Activated CD8-positive, alpha-beta memory T cell treated with anti-CD3 and anti-CD28 coated beads for 48 hours (primary cell): ENCODE data around the gene CD58.

Experiments
- DNase-seq, 3 experiments: peaks; one replicate each; pipeline ENCODE4 v3.0.0-alpha.2; 2020; ENCODE audit warnings: low read depth in 2 of 3, low spot score in 2 of 3

Gene CD58

GRCh38 chr1:116474921-116475849, 95.6 kb downstream of the CD58 start:
- no peak for DNase-seq

GRCh38 chr1:116472431-116472961, 98.3 kb downstream of the CD58 start:
- no peak for DNase-seq

GRCh38 chr1:116471241-116471640, 99.6 kb downstream of the CD58 start:
- no peak for DNase-seq

GRCh38 chr1:116470671-116471070, 100.2 kb downstream of the CD58 start:
- no peak for DNase-seq

GRCh38 chr1:116466810-116467557, 103.8 kb downstream of the CD58 start:
- no peak for DNase-seq

- DNase-seq = no peak
These were observed 104.8 kb downstream of the CD58 start for GRCh38 chr1:116465845-116466685.

- DNase-seq = no peak
These were observed 105.4 kb downstream of the CD58 start for GRCh38 chr1:116465477-116465844.
